GM12878 (cell line): Measurements from ENCODE around the gene PCP4L1.

ENCODE experiments used
- ATF7 ChIP-seq: fragments of 450-650 bp; IDR thresholded peaks from 2 replicates; pipeline ENCODE4 v1.6.1; 2016; ENCODE audit warnings: low read depth, mild to moderate bottlenecking
- RAD21 ChIP-seq: IDR thresholded peaks from 2 replicates; pipeline ENCODE4 v1.6.1; 2011; ENCODE audit warnings: mild to moderate bottlenecking, low read depth, low read length, moderate library complexity; ENCODE audit not compliant: insufficient read depth
- SMAD1 ChIP-seq: fragments of 450-650 bp; IDR thresholded peaks from 2 replicates; pipeline ENCODE4 v1.6.1; 2018; ENCODE audit warnings: mild to moderate bottlenecking, low read depth; ENCODE audit not compliant: partially characterized antibody
- TF ChIP-seq, protein P1 (sequence below): fragments of 450-650 bp; formaldehyde crosslinking; IDR thresholded peaks from 2 replicates; pipeline ENCODE4 v1.5.0; 2022; ENCODE audit warnings: mild to moderate bottlenecking, missing genetic modification characterization

DNA sequence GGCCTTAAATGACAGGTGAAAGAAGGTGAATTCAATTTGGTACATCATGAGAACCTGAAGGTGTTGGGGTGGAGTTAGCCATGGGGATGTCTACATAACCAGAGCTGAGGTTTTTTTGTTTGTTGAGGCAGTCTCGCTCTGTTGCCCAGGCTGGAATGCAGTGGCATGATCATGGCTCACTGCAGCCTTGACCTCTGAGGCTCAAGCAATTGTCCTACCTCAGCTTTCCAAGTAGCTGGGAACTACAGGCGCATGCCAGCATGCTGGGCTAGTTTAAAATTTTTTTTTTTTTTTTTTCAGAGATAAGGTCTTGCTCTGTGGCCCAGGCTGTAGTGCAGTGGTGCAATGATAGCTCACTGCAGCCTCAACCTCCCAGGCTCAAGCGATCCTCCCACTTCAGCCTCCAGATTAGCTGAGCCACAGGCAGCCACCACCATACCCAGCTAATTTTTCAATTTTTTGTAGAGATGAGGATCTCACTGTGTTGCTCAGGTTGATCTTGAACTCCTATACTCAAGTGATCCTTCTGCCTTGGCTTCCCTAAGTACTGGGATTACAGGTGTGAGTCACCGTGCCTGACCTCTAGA, 53.1 kb downstream of the PCP4L1 start:
- TF ChIP-seq ATF7 (no peak), RAD21 (no peak), SMAD1 (no peak)
- TF ChIP-seq, protein P1, sequence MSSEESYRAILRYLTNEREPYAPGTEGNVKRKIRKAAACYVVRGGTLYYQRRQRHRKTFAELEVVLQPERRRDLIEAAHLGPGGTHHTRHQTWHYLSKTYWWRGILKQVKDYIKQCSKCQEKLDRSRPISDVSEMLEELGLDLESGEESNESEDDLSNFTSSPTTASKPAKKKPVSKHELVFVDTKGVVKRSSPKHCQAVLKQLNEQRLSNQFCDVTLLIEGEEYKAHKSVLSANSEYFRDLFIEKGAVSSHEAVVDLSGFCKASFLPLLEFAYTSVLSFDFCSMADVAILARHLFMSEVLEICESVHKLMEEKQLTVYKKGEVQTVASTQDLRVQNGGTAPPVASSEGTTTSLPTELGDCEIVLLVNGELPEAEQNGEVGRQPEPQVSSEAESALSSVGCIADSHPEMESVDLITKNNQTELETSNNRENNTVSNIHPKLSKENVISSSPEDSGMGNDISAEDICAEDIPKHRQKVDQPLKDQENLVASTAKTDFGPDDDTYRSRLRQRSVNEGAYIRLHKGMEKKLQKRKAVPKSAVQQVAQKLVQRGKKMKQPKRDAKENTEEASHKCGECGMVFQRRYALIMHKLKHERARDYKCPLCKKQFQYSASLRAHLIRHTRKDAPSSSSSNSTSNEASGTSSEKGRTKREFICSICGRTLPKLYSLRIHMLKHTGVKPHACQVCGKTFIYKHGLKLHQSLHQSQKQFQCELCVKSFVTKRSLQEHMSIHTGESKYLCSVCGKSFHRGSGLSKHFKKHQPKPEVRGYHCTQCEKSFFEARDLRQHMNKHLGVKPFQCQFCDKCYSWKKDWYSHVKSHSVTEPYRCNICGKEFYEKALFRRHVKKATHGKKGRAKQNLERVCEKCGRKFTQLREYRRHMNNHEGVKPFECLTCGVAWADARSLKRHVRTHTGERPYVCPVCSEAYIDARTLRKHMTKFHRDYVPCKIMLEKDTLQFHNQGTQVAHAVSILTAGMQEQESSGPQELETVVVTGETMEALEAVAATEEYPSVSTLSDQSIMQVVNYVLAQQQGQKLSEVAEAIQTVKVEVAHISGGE (CRISPR knock-in tag): no peak
